ENCODE results near the gene TMEM59L.
"Not testable (repeated sequence)": the region's sequence is repeated elsewhere in the genome, so short reads cannot be mapped to it uniquely, and the experiment has no call there.

Gene TMEM59L

DNA sequence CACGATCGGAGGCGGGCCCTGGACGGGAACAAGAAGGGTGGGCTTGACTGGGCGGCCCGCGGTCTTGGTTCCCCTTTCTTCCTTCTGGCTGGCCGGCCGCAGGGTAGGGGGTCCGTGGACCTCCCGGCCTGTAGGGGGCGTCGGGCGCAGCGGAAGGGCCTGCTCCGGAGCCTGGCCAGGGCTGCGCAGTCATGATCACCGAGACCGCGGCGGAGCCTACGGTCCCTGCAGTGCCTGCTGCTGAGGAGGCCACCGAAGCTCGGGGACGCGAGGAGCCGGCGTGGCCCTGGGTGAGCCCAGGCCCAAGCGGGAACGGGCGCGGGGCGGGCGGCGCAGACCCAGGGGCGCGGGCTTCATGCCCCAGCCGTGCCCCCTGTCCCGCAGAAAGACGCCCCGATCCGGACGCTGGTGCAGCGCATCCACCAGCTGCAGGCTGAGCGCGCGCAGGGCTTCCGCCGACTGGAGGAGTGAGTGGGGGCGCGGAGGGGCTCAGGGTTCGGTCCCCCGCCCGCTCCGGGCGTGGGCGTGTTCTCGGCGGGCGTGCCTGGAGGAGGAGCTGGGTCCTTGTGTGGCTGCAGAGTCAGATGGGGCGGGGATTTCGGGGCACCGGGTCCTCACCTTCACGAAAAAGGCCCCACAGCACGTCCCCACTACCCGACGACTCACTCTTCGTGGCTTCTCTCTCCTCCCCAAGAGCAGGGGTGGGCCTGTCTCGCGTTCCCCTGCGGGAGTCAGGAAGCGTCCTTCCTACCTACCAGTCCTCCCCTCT lies 23.9 kb upstream of the TMEM59L start, which contains the start of gene REX1BD:
Gene REX1BD (plus strand): TSS at position 188 of the 769 bp plus-strand sequence. CDS start 4 bp downstream, at position 192.
- DNase-seq (ENCODE audit: low spot score in 2 of 2): peak; percentile 78 to 82
- Mint-ChIP-seq H3K4me1 (peaks cover 29% of the 10 kb centered on the region), H3K4me3 (peak within 1 kb of the TSS; percentile 82), H3K36me3 (ENCODE audit: insufficient read depth) (peaks cover 17% of the 10 kb centered on the region), H3K27me3 (no peaks in the 10 kb centered on the region), H3K9me3 (no peaks in the 10 kb centered on the region), H3K27ac (ENCODE audit: low read depth) (peak within 1 kb of the TSS; percentile 87)
- ATAC-seq (replicated peaks; ENCODE audit: extremely low read depth, poor library complexity, severe bottlenecking): peak; percentile 69

GRCh38 chr19:18589380-18590272 lies 23.0 kb upstream of the TMEM59L start:
- ATAC-seq (replicated peaks; ENCODE audit: extremely low read depth, poor library complexity, severe bottlenecking) (peak; percentile 74), DNase-seq (ENCODE audit: low spot score in 2 of 2) (peak in 1 of 2 donors; percentile 60)
- Mint-ChIP-seq H3K9me3 (no peaks in the 10 kb centered on the region), H3K36me3 (ENCODE audit: insufficient read depth) (peaks cover 17% of the 10 kb centered on the region), H3K4me1 (peaks cover 32% of the 10 kb centered on the region), H3K4me3 (peak overlapping the region; percentile 82), H3K27ac (ENCODE audit: low read depth) (peak overlapping the region; percentile 87), H3K27me3 (no peaks in the 10 kb centered on the region)

GRCh38 chr19:18590273-18591272 lies 22.1 kb upstream of the TMEM59L start:
- no peaks in the 10 kb centered on the region for H3K9me3 Mint-ChIP-seq
- peaks cover 31% of the 10 kb centered on the region for H3K4me1 Mint-ChIP-seq
- no peak for ATAC-seq (replicated peaks; ENCODE audit: extremely low read depth, poor library complexity, severe bottlenecking)
- peak overlapping the region; percentile 82 for H3K4me3 Mint-ChIP-seq
- H3K27ac Mint-ChIP-seq (ENCODE audit: low read depth): peak overlapping the region; percentile 87
- no peaks in the 10 kb centered on the region for H3K27me3 Mint-ChIP-seq
- no peak for DNase-seq (ENCODE audit: low spot score in 2 of 2)
- peaks cover 17% of the 10 kb centered on the region for H3K36me3 Mint-ChIP-seq (ENCODE audit: insufficient read depth)

DNA sequence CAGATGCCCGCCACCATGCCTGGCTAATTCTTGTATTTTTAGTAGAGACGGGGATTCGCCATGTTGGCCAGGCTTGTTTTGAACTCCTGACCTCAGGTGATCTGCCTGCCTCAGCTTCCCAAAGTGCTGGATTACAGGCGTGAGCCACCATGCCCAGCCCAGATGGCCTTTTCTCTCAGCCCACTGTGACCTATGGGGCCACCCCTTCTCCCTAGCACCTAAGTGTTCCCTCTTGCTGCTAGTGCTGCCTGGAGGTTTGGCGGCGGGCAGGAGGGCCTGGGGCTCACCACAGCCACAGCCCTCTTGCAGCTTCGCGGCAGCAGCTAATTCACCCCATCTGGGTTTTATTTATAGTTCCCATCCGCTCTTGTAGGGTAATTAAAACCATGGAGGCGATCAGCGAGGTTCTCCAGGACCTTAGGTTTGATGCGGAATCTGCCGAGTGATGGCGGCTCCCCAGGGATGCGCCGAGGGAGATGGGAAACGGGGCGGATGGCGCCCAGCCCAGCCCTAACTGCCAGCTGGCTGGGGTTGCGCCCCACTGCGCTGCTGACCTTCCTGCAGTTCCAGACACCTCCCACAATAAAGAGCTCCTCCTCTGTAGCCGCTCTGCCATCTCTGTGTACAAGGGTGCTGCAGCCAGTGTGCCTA lies 20.8 kb upstream of the TMEM59L start:
- ATAC-seq (replicated peaks; ENCODE audit: extremely low read depth, poor library complexity, severe bottlenecking) (no peak), DNase-seq (ENCODE audit: low spot score in 2 of 2) (no peak)
- Mint-ChIP-seq H3K36me3 (ENCODE audit: insufficient read depth) (peaks cover 17% of the 10 kb centered on the region), H3K9me3 (no peaks in the 10 kb centered on the region), H3K4me1 (peaks cover 32% of the 10 kb centered on the region), H3K27ac (ENCODE audit: low read depth) (peak overlapping the region; percentile 65), H3K27me3 (no peaks in the 10 kb centered on the region), H3K4me3 (no peak overlapping the region)

- not testable (repeated sequence) for H3K9me3 Mint-ChIP-seq; H3K27me3 Mint-ChIP-seq; ATAC-seq (replicated peaks; ENCODE audit: extremely low read depth, poor library complexity, severe bottlenecking); H3K27ac Mint-ChIP-seq (ENCODE audit: low read depth); DNase-seq (ENCODE audit: low spot score in 2 of 2); H3K4me3 Mint-ChIP-seq
- peaks cover 17% of the 10 kb centered on the region for H3K36me3 Mint-ChIP-seq (ENCODE audit: insufficient read depth)
- H3K4me1 Mint-ChIP-seq: peaks cover 31% of the 10 kb centered on the region
Observed at GRCh38 chr19:18592732-18593131, 19.9 kb upstream of the TMEM59L start.

- H3K36me3 Mint-ChIP-seq (ENCODE audit: insufficient read depth): peaks cover 17% of the 10 kb centered on the region
- no peaks in the 10 kb centered on the region for H3K9me3 Mint-ChIP-seq
- H3K4me3 Mint-ChIP-seq: peak overlapping the region; percentile 75
- ATAC-seq (replicated peaks; ENCODE audit: extremely low read depth, poor library complexity, severe bottlenecking): no peak
- H3K4me1 Mint-ChIP-seq: peaks cover 23% of the 10 kb centered on the region
- H3K27ac Mint-ChIP-seq (ENCODE audit: low read depth): no peak overlapping the region
- H3K27me3 Mint-ChIP-seq: no peaks in the 10 kb centered on the region
- no peak for DNase-seq (ENCODE audit: low spot score in 2 of 2)
Observed at GRCh38 chr19:18593367-18594095, 19.1 kb upstream of the TMEM59L start.

DNA sequence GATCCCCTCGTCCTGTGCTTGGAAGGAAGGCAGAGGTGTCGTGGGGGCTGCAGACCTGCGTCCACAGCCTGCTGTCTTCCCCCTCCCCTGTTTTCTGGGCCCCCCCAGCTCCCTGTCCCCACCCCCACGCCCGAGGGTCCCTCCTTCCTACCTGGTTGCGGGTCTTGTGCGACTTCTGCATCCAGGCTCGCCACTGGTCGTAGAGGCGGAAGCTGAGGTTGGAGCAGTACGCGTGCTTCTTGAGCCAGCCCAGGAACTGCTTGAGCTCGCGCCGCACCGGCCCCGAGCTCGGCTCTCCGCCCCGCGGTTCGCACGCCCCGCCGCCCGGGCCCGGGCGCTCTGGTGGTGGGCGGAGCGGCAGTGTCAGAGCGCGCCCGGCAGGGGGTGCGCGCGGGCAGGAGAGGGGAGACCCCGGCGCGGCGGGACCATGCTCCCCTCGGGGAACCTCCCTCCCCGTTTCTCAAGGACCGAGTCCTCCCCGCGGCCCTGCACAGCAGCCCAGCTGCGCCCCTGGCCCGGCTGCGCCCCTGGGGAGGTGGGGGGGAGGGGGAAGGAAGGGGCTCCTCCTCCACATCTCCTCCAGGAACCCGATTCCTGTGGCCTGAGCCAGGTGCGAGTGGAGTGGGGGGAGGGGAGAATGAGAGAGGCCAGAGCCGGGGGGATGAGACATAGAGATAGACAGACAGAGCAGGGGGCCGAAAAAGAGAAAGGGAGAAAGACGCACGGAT lies 18.4 kb upstream of the TMEM59L start:
- Mint-ChIP-seq H3K4me1 (peaks cover 23% of the 10 kb centered on the region), H3K4me3 (peak overlapping the region; percentile 75), H3K9me3 (no peaks in the 10 kb centered on the region), H3K27ac (ENCODE audit: low read depth) (no peak overlapping the region), H3K36me3 (ENCODE audit: insufficient read depth) (peaks cover 13% of the 10 kb centered on the region), H3K27me3 (no peaks in the 10 kb centered on the region)
- ATAC-seq (replicated peaks; ENCODE audit: extremely low read depth, poor library complexity, severe bottlenecking): peak; percentile 50
- peak; percentile 58 to 60 for DNase-seq (ENCODE audit: low spot score in 2 of 2)

DNA sequence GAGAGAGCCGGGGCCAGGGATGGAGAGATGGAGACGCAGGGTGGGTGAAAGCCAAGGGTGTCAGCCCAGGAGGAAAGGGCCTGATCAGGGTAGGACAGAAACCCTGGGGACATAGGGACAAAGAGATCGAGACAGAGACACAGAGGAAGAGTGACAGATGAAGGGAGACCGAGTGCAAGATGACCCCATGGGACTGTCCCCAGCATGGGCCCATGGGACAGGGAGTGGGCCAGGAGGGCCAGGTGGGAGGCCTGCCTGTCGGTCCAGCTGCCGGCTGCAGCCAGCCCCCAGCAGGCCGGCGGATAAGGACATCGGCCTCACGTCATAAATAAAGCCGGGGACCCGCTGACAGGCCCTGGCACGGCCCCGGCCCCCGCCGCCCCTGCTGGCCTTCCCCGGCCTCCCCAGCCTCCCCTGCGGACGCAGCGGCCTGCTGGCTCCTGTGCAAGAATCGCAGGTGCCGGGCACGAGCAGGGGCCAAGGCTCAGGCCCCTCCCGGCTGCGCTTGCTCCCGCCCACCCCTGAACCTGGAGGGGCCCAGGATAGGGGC lies 17.8 kb upstream of the TMEM59L start:
- peaks cover 12% of the 10 kb centered on the region for H3K36me3 Mint-ChIP-seq (ENCODE audit: insufficient read depth)
- H3K9me3 Mint-ChIP-seq: no peaks in the 10 kb centered on the region
- H3K27ac Mint-ChIP-seq (ENCODE audit: low read depth): no peak overlapping the region
- ATAC-seq (replicated peaks; ENCODE audit: extremely low read depth, poor library complexity, severe bottlenecking) (no peak), DNase-seq (ENCODE audit: low spot score in 2 of 2) (no peak)
- no peaks in the 10 kb centered on the region for H3K27me3 Mint-ChIP-seq
- H3K4me3 Mint-ChIP-seq: peak overlapping the region; percentile 75
- H3K4me1 Mint-ChIP-seq: peaks cover 18% of the 10 kb centered on the region

GRCh38 chr19:18595475-18595874 lies 17.2 kb upstream of the TMEM59L start:
- Mint-ChIP-seq H3K27me3 (no peaks in the 10 kb centered on the region), H3K9me3 (no peaks in the 10 kb centered on the region), H3K4me3 (peak overlapping the region; percentile 75), H3K4me1 (peaks cover 14% of the 10 kb centered on the region), H3K27ac (ENCODE audit: low read depth) (no peak overlapping the region), H3K36me3 (ENCODE audit: insufficient read depth) (peaks cover 10% of the 10 kb centered on the region)
- DNase-seq (ENCODE audit: low spot score in 2 of 2) (no peak), ATAC-seq (replicated peaks; ENCODE audit: extremely low read depth, poor library complexity, severe bottlenecking) (no peak)

DNA sequence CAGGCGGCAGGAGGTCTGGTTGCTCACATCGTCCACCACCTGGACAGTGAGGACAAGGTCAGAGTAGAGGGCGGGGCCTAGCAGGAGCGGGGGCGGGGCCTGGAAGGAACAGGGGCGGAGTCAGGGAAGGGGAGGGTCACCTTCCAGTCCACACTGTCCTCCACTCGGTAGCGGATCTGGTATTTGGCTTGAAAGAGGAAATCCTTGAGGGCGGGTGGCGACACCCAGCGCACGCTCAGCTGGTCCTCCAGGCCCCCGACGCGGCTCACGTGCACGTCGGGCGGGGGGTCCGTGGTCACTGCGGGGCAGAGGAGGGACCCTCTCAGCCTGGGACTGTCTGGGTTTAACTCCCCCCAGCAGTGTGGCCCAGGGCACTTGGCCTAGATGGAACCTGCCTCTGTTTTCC lies 15.9 kb upstream of the TMEM59L start:
- Mint-ChIP-seq H3K27ac (ENCODE audit: low read depth) (no peak overlapping the region), H3K27me3 (peaks cover 5% of the 10 kb centered on the region), H3K4me1 (peaks cover 10% of the 10 kb centered on the region), H3K9me3 (no peaks in the 10 kb centered on the region), H3K36me3 (ENCODE audit: insufficient read depth) (peaks cover 5% of the 10 kb centered on the region), H3K4me3 (no peak overlapping the region)
- ATAC-seq (replicated peaks; ENCODE audit: extremely low read depth, poor library complexity, severe bottlenecking) (no peak), DNase-seq (ENCODE audit: low spot score in 2 of 2) (no peak)
